OCI-LY7 (cell line): ENCODE data around the gene CTDSPL. TPM values are rescaled to one million over a fixed set of nuclear protein-coding genes. Genes with fewer than 3 reads are reported as not detected.

Source experiments
- BruUV-seq: library from RNA; stranded (reverse); fragments of 400-500 nt; replicated peaks from 2 replicates; lab custom pipeline; 2021; lab: Mats Ljungman, UMichigan
- CTCF ChIA-PET: fragments of 300-600 bp; sonication (Branson Sonifier 250); formaldehyde crosslinking; loops from one replicate; lab custom pipeline; 2022; ENCODE audit warnings: antibody characterized with exemption; ENCODE audit not compliant: unreplicated experiment; lab: Charles Lee
- POLR2A ChIA-PET: fragments of 300-600 bp; sonication (Branson Sonifier 250); formaldehyde crosslinking; loops from one replicate; lab custom pipeline; 2022; ENCODE audit warnings: antibody characterized with exemption; lab: Charles Lee
- DNase-seq: peaks from one replicate; pipeline ENCODE4 v3.0.0-alpha.2; 2015; ENCODE audit warnings: low spot score
- H2AFZ ChIP-seq: fragments of 200-600 bp; sonication (generic), shearing (Covaris generic); 2 replicates; pipeline ENCODE4 v1.6.1; 2014; ENCODE audit warnings: mild to moderate bottlenecking, antibody characterized with exemption, low read length, moderate library complexity
- H3K27ac ChIP-seq: fragments of 200-600 bp; sonication (generic); 2 replicates; pipeline ENCODE4 v1.5.1; 2014; ENCODE audit warnings: mixed run types, low read depth, mild to moderate bottlenecking, moderate library complexity, low read length, inconsistent platforms; ENCODE audit not compliant: poor library complexity, severe bottlenecking
- H3K36me3 ChIP-seq: fragments of 200-600 bp; sonication (generic); 2 replicates; pipeline ENCODE4 v1.6.1; 2014; ENCODE audit warnings: mild to moderate bottlenecking, antibody characterized with exemption, low read length, moderate library complexity, mixed read lengths; ENCODE audit not compliant: insufficient read depth
- H3K4me1 ChIP-seq: fragments of 200-600 bp; sonication (generic); 2 replicates; pipeline ENCODE4 v1.5.1; 2014; ENCODE audit warnings: mild to moderate bottlenecking, low read length; ENCODE audit not compliant: insufficient read depth, poor library complexity, severe bottlenecking
- H3K4me2 ChIP-seq: fragments of 200-600 bp; sonication (generic); 2 replicates; pipeline ENCODE4 v1.6.1; 2014; ENCODE audit warnings: mild to moderate bottlenecking, low read length
- H3K4me3 ChIP-seq: fragments of 200-600 bp; sonication (generic); 2 replicates; pipeline ENCODE4 v1.5.1; 2014; ENCODE audit warnings: mild to moderate bottlenecking, low read depth, low read length; ENCODE audit not compliant: poor library complexity, severe bottlenecking
- H3K79me2 ChIP-seq: fragments of 200-600 bp; sonication (generic); 2 replicates; pipeline ENCODE4 v1.6.1; 2016; ENCODE audit warnings: low read depth, mild to moderate bottlenecking, low read length, moderate library complexity, mixed read lengths; ENCODE audit not compliant: insufficient read depth
- H3K9me2 ChIP-seq: fragments of 200-600 bp; sonication (generic); 2 replicates; pipeline ENCODE4 v1.6.1; 2016; ENCODE audit warnings: mild to moderate bottlenecking, low read length, mixed read lengths; ENCODE audit not compliant: insufficient read depth
- H3K9me3 ChIP-seq: fragments of 200-600 bp; sonication (generic); 2 replicates; pipeline ENCODE4 v1.6.1; 2014; ENCODE audit warnings: mild to moderate bottlenecking, mixed run types, low read length, mixed read lengths
- H4K20me1 ChIP-seq: fragments of 200-600 bp; sonication (generic); 2 replicates; pipeline ENCODE4 v1.6.1; 2014; ENCODE audit warnings: mild to moderate bottlenecking, antibody characterized with exemption, low read length, moderate library complexity, mixed read lengths; ENCODE audit not compliant: insufficient read depth
- EZH2phosphoT487 ChIP-seq: fragments of 200-600 bp; sonication (generic); IDR thresholded peaks from 2 replicates; pipeline ENCODE4 v1.6.1; 2018; ENCODE audit warnings: low read depth, borderline replicate concordance, mild to moderate bottlenecking, mixed run types, antibody characterized with exemption, low read length, moderate library complexity, mixed read lengths
- intact Hi-C: fragments of 100-400 bp; cut with micrococcal nuclease; formaldehyde crosslinking; loops from one replicate; pipeline ENCODE4 v1.10.0; 2022; ENCODE audit not compliant: unreplicated experiment
- total RNA-seq, 2 experiments: library from RNA; depleted of rRNA in 1 of 2; stranded (reverse); fragments of >200 nt in 1 of 2; shearing (Covaris generic) in 1 of 2; gene quantifications; 2 replicates each; pipeline ENCODE4 v1.2.3, GENCODE V29; 2014 to 2022
- TF ChIP-seq, protein P1 (sequence below): fragments of 200-600 bp; sonication (generic); conservative IDR thresholded peaks from 2 replicates; pipeline ENCODE4 v1.5.1; 2014; ENCODE audit warnings: mild to moderate bottlenecking, antibody characterized with exemption, low read length, moderate library complexity, mixed read lengths

The CTDSPL gene
- total RNA-seq, 2 experiments from 2014 or later = 0.38 TPM; not detected in 1

DNA sequence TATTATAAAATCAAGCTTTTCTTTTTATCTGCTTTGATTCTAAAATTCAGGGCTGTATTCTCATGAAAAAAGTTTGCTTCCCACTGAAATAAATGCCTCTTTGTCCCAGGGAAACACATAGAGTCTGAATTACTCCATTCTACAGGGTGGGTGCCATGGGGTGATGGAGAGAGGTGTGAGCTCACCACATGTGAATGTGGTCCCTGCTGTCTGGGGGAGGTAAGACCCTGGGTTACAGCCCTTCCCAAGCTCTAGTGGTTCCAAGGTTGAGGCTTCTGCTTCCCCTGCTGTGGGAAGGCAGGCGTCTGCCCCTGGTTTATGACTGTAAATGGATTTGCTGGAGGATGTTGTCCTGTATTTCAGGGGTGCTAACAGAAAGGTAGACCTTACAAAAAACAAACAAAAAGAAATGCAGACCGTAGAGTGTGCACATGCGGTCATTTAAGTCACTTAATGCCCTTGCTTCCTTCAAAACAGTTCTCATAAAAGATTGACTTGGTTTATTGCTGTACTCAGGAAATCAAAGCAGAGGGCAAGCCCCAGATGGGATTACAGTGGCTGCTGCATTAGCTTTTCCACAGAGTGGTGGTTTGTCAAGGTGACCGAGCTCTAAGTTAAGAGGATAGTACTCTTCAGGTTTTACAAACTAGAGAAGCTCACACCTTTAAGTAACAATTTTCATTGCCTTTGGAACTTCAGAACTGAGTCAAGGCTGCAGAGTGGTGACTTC, 49.2 kb downstream of the CTDSPL start:
- no peak for DNase-seq
- Histone ChIP-seq H3K79me2 (no peaks in the 10 kb centered on the region), H2AFZ (peak overlapping the region; percentile 75), H3K36me3 (no peaks in the 10 kb centered on the region), H3K4me2 (no peak overlapping the region), H3K4me1 (peaks cover 61% of the 10 kb centered on the region), H4K20me1 (no peaks in the 10 kb centered on the region), H3K27ac (no peak overlapping the region), H3K9me2 (no peaks in the 10 kb centered on the region), H3K4me3 (no peak overlapping the region), H3K9me3 (no peaks in the 10 kb centered on the region)
- POLR2A ChIA-PET = interaction anchor here (0.6 to 2.2 kb wide), 5 partner anchors 8 to 1574 kb away, joined by 3 to 7 read pairs (median 4); no protein-coding TSS in a partner anchor
- BruUV-seq = no TSS peak
- CTCF ChIA-PET = no interaction called here
- TF ChIP-seq, protein P1, sequence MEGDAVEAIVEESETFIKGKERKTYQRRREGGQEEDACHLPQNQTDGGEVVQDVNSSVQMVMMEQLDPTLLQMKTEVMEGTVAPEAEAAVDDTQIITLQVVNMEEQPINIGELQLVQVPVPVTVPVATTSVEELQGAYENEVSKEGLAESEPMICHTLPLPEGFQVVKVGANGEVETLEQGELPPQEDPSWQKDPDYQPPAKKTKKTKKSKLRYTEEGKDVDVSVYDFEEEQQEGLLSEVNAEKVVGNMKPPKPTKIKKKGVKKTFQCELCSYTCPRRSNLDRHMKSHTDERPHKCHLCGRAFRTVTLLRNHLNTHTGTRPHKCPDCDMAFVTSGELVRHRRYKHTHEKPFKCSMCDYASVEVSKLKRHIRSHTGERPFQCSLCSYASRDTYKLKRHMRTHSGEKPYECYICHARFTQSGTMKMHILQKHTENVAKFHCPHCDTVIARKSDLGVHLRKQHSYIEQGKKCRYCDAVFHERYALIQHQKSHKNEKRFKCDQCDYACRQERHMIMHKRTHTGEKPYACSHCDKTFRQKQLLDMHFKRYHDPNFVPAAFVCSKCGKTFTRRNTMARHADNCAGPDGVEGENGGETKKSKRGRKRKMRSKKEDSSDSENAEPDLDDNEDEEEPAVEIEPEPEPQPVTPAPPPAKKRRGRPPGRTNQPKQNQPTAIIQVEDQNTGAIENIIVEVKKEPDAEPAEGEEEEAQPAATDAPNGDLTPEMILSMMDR = no peak
- TF ChIP-seq EZH2phosphoT487 = no peak
- intact Hi-C loops = no loop called here

DNA sequence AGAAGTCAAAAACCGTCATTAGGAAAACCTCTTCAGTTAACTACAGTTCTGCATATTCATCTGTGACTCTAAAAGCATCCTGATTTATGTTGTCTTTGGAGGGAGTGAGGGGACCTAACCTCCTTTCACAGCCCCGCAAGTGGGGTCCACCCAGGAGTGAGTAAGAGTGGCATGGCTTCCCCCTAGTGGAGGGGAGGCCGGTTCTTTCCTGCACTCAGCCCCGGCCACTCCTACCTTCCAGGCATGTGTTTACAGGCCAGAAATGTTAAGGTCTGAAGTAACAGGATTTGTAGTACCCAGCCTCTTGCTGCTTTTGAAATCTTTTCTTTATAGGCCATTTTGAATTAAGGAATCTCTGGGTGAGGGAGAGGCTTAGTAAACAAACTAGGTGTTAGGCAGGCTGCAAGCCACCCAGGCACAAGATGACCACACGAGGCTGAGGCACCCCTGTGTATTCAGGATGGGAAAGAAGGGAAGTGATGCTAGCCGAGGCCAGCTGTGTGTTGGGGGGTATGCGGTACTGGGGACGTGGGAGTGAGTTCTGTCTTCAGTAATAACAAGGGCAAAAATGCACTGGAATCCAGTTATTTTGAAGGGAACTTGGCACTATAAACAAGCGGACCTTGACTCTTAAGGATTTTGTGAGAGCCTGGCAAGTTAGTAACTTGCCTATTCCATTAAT, 50.5 kb downstream of the CTDSPL start:
- Histone ChIP-seq H3K27ac (no peak overlapping the region), H3K9me3 (no peaks in the 10 kb centered on the region), H4K20me1 (no peaks in the 10 kb centered on the region), H3K9me2 (no peaks in the 10 kb centered on the region), H3K4me1 (peaks cover 48% of the 10 kb centered on the region), H3K79me2 (no peaks in the 10 kb centered on the region), H3K36me3 (no peaks in the 10 kb centered on the region), H3K4me2 (no peak overlapping the region), H2AFZ (peak overlapping the region; percentile 75), H3K4me3 (no peak overlapping the region)
- no peak for TF ChIP-seq EZH2phosphoT487
- TF ChIP-seq, protein P1 = peak; percentile 75
- DNase-seq = peak; percentile 28
- no TSS peak for BruUV-seq
- POLR2A ChIA-PET = no interaction called here
- intact Hi-C loops = no loop called here
- CTCF ChIA-PET = no interaction called here

DNA sequence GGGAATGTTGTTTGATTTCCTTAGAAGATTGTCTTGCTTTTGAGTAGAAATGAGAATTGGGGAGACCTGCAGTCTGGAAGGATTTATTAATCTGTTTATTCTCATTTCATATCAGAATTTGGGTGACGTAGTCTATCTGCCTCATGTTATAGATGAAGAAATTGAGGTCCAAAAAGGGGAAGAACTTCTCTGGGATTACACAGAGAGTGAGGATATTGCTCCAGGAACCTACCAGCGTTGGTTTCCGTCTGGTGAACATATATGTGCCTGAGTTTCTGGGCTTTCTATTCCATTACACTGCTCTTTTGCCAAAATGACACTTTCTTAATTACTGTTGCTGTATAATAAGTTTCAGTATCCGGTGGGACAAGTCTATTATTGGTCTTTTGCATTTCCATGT, 51.8 kb downstream of the CTDSPL start:
- DNase-seq = no peak
- Histone ChIP-seq H3K9me2 (no peaks in the 10 kb centered on the region), H3K4me3 (no peak overlapping the region), H3K36me3 (no peaks in the 10 kb centered on the region), H4K20me1 (no peaks in the 10 kb centered on the region), H3K79me2 (no peaks in the 10 kb centered on the region), H3K9me3 (no peaks in the 10 kb centered on the region), H2AFZ (no peak overlapping the region), H3K4me2 (no peak overlapping the region), H3K4me1 (peaks cover 35% of the 10 kb centered on the region), H3K27ac (no peak overlapping the region)
- POLR2A ChIA-PET = no interaction called here
- CTCF ChIA-PET = no interaction called here
- TF ChIP-seq, protein P1 = no peak
- no peak for TF ChIP-seq EZH2phosphoT487
- BruUV-seq = no TSS peak
- intact Hi-C loops = no loop called here
